Measurements from ENCODE around the gene KCTD11.
"Not testable (repeated sequence)": the region's sequence is repeated elsewhere in the genome, so short reads cannot be mapped to it uniquely, and the experiment has no call there.

Gene KCTD11

DNA sequence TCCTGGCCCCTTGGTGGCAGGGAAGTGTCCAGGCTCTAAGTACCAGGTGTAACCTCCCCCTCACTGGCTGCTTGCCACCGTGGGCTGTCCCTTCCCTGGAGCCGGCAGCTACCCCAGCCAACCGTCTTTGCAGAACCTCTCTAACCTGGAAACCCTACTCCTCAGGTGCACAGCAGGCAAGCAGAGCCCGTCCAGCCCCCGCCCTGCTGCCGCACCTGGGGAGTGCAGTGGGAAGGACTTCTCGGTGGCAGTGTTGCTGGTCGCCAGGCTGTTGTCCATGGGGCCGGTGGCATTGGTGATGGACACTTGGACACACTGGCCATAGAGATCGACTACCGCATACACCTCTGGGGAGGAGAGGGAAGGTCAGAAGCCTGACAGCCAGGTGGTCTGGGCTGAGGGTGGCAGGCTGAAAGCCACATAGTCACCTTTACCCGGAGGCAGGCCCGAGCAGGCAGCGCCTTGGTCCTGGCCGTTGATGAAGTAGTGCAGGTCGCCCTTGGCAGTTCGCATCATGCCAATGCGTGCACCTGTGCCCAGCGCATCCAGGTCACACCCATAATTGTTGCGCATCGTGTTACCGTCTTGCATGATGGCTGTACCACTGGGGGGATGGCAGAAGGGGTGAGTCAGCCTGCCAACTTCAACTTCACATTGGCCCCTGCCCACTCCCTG lies 29.3 kb upstream of the KCTD11 start:
- no peak for DNase-seq

DNA sequence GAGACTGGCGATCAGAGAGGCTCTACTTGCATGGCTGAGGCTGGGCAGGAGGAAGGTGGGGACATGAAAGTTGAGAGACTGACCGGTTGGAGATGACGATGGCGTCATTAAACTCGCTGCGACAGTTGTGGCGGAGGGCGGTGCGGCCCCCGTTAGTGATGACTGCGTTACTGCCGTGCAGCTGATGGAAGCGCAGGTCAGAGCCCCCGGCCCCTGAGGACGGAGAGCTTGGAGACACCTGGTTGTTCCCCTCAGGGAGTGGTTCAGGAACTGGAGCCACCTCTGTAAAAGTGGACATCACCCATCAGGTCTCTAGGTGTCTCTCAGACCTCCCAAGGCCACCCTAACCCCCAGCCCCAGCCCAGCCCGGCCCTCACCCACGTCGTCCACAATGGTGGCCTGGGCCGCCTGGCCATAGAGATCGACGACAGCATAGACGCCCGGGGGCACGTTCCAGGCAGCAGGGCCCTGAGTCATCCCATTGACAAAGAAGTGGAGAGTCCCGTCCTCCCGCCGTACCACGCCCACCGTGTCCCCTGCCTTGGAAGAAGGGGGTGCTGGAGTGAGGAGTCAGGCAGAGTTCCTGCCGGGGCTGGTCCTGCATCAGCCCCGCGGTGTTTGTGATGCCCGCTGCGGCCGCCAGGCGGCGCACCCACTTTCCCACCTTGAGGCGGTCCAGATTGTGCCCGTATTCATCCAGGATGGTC lies 28.1 kb upstream of the KCTD11 start:
- DNase-seq, result peak; percentile 77

DNA sequence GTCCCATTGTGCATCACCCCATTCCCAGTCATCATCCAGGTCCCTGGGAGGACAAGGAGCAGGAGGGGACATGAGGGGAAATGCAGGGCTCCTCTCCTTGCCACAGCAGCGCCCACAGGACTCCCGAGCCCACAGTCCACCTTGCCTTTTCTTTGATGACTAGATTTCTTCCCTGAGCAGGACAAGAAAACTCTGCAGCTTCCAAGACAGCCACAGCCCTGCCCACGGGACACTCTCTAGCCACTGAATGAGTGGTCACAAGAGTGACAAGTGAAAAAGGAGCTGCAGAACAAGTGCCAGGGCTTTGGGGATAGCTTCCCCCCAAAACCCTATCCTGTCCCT lies 27.6 kb upstream of the KCTD11 start:
- no peak for DNase-seq

DNA sequence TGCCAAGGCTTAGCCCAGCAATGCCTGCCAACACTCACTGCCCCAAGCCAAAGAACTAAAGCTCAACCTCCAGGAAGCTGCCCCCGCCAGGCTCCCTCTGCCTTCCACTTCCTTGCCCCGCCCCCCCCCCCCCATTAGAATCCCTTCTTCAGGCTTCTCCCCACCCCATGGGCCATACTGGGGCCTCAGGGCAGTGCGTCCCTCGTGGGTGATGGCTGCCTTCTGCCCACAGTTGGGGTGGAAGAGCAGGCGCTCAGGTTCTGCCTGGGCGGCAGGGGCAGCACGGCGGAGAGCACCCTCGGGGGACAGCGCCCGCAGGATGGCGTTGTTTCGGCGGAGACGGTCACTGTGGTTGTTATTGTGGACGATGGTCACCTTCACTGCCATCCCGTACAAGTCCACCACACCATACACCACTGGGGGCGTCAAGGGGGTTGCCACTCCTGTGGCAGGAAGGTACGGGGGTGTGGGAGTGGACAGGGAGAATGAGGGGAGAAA lies 26.9 kb upstream of the KCTD11 start:
- DNase-seq, result no peak

DNA sequence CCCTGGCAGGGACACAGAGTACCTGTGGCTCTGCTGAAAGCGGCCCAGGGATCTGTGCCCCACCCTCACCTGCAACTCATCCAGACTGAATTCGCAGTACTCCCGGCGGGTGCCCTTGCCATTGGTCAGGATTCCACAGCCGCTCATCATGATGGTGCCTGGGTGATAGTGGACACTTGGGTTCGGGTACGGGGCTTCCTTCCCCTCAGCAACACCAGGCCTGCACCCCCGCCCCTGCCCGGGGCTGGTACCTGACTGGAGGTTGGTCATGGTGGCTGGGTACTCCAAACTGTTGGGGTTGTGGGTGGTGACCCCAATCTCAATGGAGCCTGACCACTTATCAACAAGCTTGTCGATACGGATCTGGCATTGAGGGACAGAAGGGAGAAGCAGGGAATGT lies 25.8 kb upstream of the KCTD11 start:
- no peak for DNase-seq

DNA sequence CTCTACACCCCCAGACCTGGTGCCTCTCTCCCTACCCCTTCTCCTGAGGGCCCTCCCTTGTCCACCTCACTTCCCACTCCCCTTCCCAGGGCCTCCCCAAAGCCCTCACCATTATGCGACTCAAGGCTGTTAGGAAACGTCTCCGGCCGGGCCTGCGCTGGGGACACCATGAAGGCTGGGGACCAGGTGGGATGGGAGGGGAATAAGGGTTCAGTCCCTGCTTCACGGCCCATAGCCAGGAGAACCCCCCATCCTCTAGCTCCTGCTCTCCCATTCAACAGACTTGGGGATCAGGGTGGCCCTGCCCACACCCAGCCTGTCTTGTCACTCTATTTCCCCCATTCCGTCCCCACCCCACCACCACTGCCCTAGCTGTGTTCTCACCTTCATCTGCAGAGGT lies 24.9 kb upstream of the KCTD11 start:
- DNase-seq, result no peak

DNA sequence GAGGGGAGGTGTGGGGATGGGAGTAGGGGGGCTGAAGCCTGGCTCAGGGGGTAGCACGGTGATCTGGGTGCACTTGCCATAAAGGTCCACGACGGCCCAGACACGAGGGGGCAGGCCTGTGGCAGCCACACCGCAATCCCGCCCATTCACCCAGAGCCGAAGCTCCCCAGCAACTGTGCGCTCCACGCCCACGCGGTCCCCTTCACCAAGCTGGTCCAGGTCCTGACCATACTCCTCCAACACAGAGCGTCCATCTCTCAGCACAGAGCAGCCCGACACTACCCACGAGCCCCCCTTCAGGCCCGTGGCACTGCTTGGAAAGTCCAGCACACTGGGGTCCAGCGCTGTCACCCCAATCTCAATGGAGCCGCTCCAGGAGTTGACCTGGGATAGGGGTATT lies 24.5 kb upstream of the KCTD11 start:
- no peak for DNase-seq

DNA sequence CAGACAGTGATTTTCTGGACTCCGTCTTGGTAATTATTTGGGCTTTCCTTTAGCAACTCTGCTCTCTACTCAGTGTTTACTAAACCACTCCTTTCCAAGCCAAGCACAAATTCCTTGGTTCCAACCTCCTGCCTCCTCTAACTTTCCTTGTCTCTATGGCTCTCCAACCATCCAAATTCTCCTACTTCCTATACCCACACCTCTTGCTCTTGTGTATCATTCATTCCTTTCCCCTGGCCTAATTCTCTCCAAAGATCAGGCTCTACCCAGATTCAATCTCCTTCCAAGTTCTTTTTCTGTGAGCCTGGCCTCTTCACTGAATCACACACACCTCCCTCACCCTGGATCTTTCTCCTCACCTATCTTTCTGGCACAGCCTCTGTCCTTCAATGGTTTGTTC lies 24.0 kb upstream of the KCTD11 start:
- DNase-seq, result no peak

DNA sequence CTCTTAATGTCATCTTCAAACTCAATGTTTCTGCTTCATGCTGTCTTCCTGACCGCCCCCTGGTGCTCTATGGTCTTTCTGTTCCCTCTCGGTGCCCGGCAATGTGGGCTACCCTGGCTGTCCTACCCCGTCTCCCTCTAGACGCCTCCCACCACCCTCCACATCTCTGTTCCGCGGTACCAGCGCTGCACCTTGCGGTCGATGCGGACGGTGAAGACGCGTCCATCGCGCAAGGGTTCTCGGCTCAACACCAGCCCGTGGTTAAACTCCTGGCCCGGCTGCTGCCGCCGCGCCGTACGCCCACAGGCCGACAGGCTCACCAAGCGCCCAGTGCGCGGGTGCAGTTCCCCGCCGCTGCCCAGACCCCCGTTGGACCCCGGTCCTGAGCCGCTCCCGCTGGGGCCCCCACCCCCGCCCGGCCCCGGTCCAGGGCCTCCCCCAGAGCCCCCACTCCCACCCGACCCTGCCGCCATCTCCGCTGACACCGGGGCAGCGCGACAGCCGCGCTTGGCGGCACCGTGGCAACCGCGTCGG lies 23.1 kb upstream of the KCTD11 start, which contains the start of gene NEURL4:
TSS of gene NEURL4 (minus strand) at position 496 of the 534 bp plus-strand sequence. CDS start at position 473, 23 bp downstream.
- DNase-seq, result peak; percentile 55

DNA sequence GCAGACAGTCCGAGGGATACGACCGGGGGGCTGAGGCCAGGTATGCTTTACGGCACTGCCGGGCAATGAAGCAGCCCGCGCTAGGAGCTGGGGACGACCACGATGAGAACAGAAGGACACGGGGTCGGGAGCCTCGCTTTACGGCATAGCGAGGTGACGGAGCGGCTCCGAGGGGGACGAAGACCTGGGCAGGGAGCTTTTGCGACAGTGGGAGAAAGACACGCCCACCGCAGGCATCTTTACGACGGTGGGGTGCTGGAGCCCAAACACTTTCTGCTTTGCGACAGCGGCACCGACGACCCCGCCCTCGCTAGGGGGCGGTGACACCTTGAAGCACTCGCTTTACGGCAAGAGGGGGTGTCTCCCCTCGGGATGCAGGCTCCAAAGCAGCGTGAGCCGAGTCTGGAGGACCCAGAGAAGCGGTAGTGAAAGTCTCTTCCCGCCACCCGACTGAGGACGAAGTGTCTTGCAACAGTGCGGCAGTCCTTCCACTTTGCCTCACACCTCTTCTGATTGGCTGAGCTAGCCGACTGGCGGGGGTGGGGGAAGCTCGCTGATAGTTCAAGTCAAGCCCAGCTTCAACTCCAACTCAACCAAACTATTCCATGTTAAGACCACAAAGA lies 22.5 kb upstream of the KCTD11 start:
- DNase-seq, result peak; percentile 97

DNA sequence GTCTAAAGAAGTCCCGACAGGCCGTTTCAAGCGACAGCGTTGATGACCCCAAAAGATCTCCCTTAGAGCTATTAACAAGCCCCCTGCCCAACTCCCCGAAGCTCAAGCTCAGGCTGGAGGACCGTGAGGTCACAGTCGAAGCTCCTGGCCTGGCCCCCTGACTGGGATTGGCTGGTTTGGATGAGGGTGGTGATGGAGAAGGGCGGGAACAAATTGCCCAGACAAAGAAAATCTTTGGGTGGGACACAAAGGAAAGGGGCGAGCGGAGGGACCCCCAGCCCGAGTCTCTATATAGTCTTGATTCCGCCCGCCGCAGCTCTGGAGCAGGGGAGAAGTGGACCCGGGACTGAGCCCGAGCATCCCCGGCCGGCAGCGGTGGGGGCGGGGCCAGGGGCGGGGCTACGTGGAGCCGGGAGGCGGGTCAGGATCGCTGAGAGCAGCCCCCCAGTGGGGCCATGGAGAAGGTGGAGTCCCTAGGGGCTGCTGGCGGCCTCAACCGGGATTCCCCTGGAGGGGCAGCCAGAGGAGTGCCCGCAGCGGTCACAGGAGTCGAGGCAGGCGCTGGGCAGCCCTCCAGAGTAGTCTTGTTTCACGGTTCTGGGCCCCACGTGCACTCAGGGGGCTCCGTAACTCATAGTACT lies 21.8 kb upstream of the KCTD11 start:
- peak; percentile 87 for DNase-seq

DNA sequence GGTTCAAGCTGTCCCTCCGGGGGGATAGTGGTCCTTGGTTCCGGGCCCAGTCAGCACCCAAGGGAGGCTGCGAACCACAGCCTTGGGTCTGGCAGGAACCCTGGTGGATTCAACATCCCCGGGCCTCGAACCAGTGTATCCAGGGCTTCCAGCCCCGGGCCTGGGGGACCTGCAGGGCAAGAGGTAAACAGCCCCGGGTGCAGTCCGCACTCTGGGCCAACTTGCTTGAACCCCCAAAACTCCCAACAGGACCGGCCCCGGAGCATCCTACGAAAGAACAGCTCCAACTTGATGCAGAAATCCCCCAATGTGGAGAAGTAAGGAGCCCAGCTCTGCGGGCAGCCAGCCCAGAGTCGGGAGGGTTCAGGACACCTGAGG lies 21.3 kb upstream of the KCTD11 start:
- DNase-seq, result no peak

DNA sequence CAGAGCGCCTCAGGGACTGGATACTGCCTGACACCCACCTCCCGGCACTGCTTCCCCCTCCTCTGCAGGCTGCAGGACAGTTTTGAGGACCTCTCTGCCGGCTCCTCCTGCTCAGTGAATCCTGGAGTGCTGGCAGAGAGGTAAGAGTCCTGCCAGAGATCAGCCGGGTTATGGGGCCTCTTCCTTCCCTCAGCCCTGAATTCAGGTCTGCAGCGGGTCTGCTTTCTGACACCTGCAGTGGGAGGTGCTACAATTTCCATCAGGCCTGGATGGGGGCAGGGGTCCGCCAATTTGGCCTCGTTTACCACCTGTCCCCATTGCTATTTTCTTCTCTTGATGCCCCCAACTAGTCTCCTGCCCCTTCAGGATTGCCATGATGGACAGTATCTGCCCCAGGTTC lies 19.9 kb upstream of the KCTD11 start:
- DNase-seq, result no peak

DNA sequence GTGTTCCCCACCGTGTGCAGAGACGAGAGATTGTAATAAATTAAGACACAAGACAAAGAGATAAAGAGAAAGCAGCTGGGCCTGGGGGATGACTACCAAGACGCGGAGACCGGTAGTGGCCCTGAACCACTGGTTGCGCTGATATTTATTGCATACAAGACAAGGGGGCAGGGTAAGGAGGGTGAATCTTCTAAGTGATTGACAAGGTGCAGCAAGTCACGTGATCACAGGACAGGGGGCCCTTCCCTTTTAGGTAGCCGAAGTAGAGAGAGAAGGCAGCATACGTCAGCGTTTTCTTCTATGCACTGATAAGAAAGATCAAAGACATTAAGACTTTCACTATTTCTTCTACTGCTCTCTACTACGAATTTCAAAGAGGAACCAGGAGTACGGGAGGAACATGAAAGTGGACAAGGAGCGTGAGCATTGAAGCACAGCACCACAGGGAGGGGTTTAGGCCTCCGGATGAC lies 19.3 kb upstream of the KCTD11 start:
- DNase-seq, result peak; percentile 60

DNA sequence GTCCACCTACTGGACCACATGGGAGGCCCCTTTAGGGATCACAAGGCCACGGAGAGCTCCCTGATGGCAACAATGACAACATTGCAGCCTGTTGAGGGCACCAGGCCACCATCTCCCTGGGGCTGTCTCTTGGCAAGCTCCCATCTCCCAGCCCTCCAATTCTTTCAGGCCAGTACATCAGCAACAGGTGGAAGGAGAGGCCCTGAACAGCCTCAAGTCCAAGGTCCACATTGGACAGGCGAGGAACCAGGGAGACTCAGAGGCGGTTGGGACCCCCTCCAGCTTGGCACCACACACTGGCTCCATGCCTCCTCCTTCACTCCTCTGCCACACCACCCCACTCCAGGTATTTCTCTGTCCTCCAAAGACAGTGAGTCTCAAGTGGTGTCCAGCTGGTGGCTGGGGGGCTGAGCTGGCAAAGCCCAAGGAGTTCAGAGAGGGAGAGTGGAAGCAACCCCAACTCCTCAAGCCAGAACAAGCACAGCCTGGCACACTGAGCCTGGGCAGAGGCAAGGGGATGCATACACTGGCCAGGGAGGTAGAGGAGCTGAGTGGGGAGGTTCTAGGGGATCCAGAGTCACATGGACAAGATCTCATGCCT lies 16.9 kb upstream of the KCTD11 start:
- DNase-seq, result no peak

DNA sequence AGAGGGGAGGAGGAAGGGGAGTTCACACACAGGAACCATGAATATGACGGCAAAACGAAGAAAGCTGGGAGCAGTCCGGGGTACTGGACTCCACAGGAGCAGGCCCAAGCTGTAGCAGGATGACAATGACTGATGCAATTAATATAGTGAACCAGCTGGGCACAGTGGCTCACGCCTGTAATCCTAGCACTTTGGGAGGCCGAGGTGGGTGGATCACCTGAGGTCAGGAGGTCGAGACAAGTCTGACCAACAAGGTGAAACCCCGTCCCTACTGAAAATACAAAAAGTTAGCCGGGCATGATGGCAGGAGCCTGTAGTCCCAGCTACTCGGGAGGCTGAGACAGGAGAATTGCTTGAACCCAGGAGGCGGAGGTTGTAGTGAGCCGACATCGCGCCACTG lies 16.2 kb upstream of the KCTD11 start:
- DNase-seq, result not testable (repeated sequence)

DNA sequence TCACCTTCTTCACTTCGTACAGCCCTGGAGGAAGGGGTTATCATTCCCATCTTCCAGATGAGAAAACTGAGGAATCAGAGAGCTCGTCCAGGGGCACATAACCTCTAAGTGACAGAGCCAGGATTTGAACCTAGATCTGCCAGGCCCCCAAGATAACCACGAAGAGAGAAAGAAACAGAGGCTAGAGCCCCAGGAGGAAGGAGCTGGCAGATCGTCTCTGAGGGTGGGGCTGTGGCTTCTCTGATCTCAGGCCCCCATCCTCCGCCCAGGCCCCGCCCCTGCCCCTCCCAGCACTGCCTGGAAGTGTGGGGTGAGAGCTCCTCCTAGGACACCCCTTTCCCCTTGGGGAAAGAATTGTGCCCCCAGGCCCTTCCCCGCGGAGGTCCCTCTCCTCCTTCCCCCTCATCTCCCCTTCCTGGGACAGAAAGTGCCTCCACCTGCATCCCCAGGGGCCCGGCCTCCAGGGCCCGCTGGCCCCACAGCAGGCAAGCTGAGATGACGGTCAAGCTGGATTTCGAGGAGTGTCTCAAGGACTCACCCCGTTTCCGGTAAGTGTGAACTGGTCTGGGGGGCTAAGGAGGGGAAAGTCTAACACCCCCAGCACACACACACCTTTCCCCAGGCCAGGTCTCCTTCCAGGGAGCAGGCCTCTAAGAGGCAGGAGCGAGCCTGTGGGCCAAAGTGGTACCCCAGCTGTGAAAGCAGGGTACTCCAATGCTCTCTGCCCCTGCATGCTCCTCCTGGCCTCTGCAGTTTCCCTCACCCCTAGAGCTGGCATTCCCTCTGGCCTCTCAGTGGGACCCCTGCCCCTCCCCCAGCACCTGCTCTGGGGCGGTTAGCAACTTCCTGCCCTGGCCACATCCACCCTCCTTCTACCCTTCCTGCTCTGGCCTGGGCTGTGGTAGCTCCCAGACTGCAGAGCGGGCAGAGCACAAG lies 15.5 kb upstream of the KCTD11 start, which contains the start of gene ACAP1:
TSS of gene ACAP1 (plus strand) at position 290 of the 936 bp plus-strand sequence. CDS start at position 496, 206 bp downstream.
- DNase-seq, result peak; percentile 89

DNA sequence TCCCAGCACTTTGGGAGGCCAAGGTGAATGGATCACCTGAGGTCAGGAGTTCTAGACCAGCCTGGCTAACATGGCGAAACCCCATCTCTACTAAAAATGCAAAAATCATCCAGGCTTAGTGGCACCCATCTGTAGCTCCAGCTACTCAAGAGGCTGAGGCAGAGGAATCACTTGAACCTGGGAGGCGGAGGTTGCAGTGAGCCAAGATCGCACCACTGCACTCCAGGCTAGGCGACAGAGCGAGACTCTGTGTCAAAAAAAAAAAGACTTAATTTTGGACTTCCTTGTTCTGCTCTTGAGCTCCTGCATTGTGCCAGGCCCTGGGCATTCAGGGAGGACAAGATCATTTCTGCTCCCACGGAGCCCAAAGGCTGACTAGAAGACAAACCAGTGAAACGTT lies 14.4 kb upstream of the KCTD11 start:
- not testable (repeated sequence) for DNase-seq

DNA sequence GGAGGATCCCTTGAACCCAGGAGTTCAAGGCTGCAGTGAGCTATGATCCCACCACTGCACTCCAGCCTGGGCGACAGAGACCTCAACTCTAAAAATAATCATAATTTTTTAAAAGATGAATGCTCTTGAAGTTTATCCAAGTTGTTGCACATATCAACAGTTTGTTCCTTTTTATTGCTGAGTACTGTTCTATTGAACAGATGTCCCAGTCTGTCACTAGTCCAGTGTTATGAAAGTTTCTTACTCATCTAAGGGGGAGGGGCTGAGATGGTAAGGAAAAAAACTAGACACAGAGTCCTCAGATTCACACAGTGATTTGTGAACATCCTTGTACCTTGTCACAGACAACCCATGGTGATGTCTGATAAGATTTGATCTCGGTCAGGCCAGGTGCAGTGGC lies 11.8 kb upstream of the KCTD11 start:
- DNase-seq, result no peak

DNA sequence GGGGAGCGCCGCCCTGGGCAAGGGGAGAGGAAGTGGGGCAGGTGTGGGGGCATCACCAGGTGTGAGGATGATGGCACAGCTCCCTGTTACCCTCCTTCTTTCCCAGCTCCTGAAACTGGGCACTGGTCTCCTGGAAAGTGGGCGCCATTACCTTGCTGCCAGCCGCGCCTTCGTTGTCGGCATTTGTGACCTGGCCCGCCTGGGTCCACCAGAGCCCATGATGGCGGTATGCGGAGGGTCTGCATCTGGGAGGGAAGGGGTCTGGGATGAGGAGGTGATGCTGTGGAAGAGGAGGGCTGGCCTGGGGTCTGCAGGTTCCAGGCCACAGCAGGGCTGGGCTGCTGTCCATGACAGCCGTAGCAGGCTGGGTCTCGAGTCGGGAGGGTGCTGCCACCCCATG lies 10.1 kb upstream of the KCTD11 start:
- no peak for DNase-seq

DNA sequence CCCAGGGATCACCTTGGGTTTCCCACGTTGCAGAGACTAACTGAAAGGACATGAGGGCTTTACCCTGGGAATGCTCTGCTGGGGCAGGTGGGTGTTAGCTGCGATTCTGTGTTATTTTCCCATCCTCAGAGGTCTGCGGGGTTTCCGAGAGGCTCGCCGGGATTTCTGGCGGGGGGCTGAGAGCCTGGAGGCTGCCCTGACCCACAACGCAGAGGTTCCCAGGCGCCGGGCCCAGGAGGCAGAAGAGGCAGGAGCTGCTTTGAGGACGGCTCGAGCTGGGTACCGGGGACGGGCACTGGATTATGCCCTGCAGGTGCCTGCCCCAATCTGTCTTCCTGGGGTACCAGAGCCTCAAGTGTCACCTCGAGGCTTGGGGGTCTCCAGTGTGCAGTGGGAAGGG lies 8.7 kb upstream of the KCTD11 start:
- DNase-seq, result no peak
